ENCODE data around the gene CYBA. TPM values are rescaled to one million over a fixed set of nuclear protein-coding genes. Genes with fewer than 3 reads are reported as not detected.

CYBA gene
- total and polyA plus RNA-seq, 2 of the 13 experiments (the other 11 are each of a cell fraction or from before 2014, with no cell fraction given), result 196 to 250 TPM

- no peak for TF ChIP-seq MTERF4 (CRISPR knock-in tag; IDR thresholded peaks at IDR 0.05)
- TF ChIP-seq ZSCAN12 (CRISPR knock-in tag; IDR thresholded peaks at IDR 0.05), result 0 out of 2 replicates have a peak, but pooled peaks have one; percentile 31
- peak; percentile 81 for TF ChIP-seq ZNF788 (CRISPR knock-in tag; IDR thresholded peaks at IDR 0.05; ENCODE audit: borderline replicate concordance)
- TF ChIP-seq NFKBIZ (CRISPR knock-in tag; IDR thresholded peaks at IDR 0.05), result 0 out of 2 replicates have a peak, but pooled peaks have one; percentile 30
- no peak for TF ChIP-seq ZNF773 (CRISPR knock-in tag; IDR thresholded peaks at IDR 0.05; ENCODE audit: borderline replicate concordance)
- TF ChIP-seq ZNF276 (CRISPR knock-in tag; IDR thresholded peaks at IDR 0.05; ENCODE audit: low read depth), result peak; percentile 75; the same call in 1 of the 2 replicates
- TF ChIP-seq CENPX (CRISPR knock-in tag; IDR thresholded peaks at IDR 0.05), result no peak
- TF ChIP-seq ZNF362 (CRISPR knock-in tag; IDR thresholded peaks at IDR 0.05; ENCODE audit: borderline replicate concordance), result no peak
- TF ChIP-seq KLF11 (CRISPR knock-in tag; IDR thresholded peaks at IDR 0.05), result no peak
- no peak for TF ChIP-seq LBX2 (CRISPR knock-in tag; IDR thresholded peaks at IDR 0.05; ENCODE audit: borderline replicate concordance)
- TF ChIP-seq SAP130 (CRISPR knock-in tag; IDR thresholded peaks at IDR 0.05; ENCODE audit: low read depth), result peak; percentile 64
- no peak for TF ChIP-seq ATAD3A (CRISPR knock-in tag; IDR thresholded peaks at IDR 0.05)
- no peak for TF ChIP-seq ZNF207 (IDR thresholded peaks at IDR 0.05; ENCODE audit: borderline replicate concordance)
- TF ChIP-seq ZNF552 (CRISPR knock-in tag; IDR thresholded peaks at IDR 0.05; ENCODE audit: borderline replicate concordance), result peak; percentile 80
- peak; percentile 70 for TF ChIP-seq NFYC (CRISPR knock-in tag; IDR thresholded peaks at IDR 0.05)
- peak; percentile 83 for TF ChIP-seq ZZZ3 (CRISPR knock-in tag; IDR thresholded peaks at IDR 0.05; ENCODE audit: borderline replicate concordance)
- peak; percentile 87; the same call in 1 of the 2 replicates for TF ChIP-seq ZNF879 (CRISPR knock-in tag; IDR thresholded peaks at IDR 0.05)
- no peak for TF ChIP-seq NR2F2 (IDR thresholded peaks at IDR 0.05; ENCODE audit: borderline replicate concordance, low read depth)
- TF ChIP-seq GABPA (IDR thresholded peaks at IDR 0.05; ENCODE audit: low read depth, low read length), result no peak
- TF ChIP-seq GABPA (CRISPR knock-in tag; IDR thresholded peaks at IDR 0.05; ENCODE audit: low read depth), result no peak
- peak; percentile 45 for TF ChIP-seq ZNF547 (CRISPR knock-in tag; IDR thresholded peaks at IDR 0.05)
- no peak; the same call in 1 of the 2 replicates for TF ChIP-seq ZXDC (CRISPR knock-in tag; IDR thresholded peaks at IDR 0.05)
Measured at GRCh38 chr16:88686439-88687253, 35.8 kb upstream of the CYBA start, which contains the start of gene SNAI3 (continued).
